ENCODE measurements around the gene POPDC3. TPM values are rescaled to one million over a fixed set of nuclear protein-coding genes. Genes with fewer than 3 reads are reported as not detected.

Gene POPDC3
- total and polyA plus RNA-seq, 10 of the 15 experiments (the other 5 are each of a cell fraction or from before 2014, with no cell fraction given) = 1.6 TPM; not detected in 9

DNA sequence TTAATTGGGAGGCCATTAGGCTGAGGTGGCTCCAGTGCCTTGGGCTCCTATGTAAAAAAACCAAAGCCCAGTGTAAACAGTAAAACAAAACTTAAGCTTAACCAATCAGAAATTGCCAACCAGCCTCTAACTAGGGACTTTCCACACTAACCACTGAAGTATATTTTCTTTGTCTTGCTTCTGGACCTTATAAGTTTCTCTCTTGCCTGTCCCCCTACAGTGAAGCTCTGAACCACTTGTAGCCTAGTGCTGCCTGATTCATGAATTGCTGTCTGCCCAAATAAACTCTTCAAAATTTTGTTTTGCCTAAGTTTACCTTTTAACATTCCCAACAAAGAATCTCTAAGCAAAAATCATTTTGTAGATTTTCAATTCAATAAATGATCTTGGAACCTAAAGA, 28.2 kb downstream of the POPDC3 start:
- no peak for TF ChIP-seq STAT3 (IDR thresholded peaks at IDR 0.05; ENCODE audit: low read depth, low read length)
- no peak for TF ChIP-seq SIN3A (IDR thresholded peaks at IDR 0.05; ENCODE audit: low read depth, low read length)
- TF ChIP-seq, protein P1, sequence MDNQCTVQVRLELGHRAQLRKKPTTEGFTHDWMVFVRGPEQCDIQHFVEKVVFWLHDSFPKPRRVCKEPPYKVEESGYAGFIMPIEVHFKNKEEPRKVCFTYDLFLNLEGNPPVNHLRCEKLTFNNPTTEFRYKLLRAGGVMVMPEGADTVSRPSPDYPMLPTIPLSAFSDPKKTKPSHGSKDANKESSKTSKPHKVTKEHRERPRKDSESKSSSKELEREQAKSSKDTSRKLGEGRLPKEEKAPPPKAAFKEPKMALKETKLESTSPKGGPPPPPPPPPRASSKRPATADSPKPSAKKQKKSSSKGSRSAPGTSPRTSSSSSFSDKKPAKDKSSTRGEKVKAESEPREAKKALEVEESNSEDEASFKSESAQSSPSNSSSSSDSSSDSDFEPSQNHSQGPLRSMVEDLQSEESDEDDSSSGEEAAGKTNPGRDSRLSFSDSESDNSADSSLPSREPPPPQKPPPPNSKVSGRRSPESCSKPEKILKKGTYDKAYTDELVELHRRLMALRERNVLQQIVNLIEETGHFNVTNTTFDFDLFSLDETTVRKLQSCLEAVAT (IDR thresholded peaks at IDR 0.05) = no peak
- Histone ChIP-seq H2AFZ (ENCODE audit: control insufficient read depth, low read depth, low read length) (no peak overlapping the region; the same call in 1 of the 2 replicates), H3K4me1 (ENCODE audit: control insufficient read depth, insufficient read depth, low read length) (no peaks in the 10 kb centered on the region; the same call in 1 of the 2 replicates), H3K27ac (ENCODE audit: control insufficient read depth, insufficient read depth) (no peak overlapping the region), H3K4me3 (no peak overlapping the region), H4K20me1 (ENCODE audit: control insufficient read depth, insufficient read depth) (no peaks in the 10 kb centered on the region), H3K9me3 (replicated peaks; ENCODE audit: control insufficient read depth, insufficient read depth, low read length) (peaks cover 2% of the 10 kb centered on the region; the same call in 2 of the 3 replicates), H3K27me3 (replicated peaks in 1 of 2; ENCODE audit: control insufficient read depth in 2 of 2, insufficient read depth in 2 of 2, low read length in 1 of 2) (no peaks in the 10 kb centered on the region), H3K79me2 (ENCODE audit: control insufficient read depth, insufficient read depth, low read length) (no peaks in the 10 kb centered on the region), H3K36me3 (ENCODE audit: control insufficient read depth in 2 of 2, insufficient read depth in 2 of 2, low read length in 1 of 2) (no peaks in the 10 kb centered on the region), H3K9ac (ENCODE audit: control insufficient read depth, insufficient read depth, low read length) (no peak overlapping the region), H3K4me2 (ENCODE audit: control insufficient read depth, insufficient read depth) (no peak overlapping the region)
- POLR2A ChIA-PET = no interaction called here
- BruUV-seq (replicated peaks) = no TSS peak
- RAD21 ChIA-PET (ENCODE audit: unreplicated experiment) = no interaction called here
- intact Hi-C loops (cut with micrococcal nuclease; ENCODE audit: unreplicated experiment) = no loop called here
- no peak for FAIRE-seq
- DNase-seq (ENCODE audit: low read depth, low spot score) = peak; percentile 36
- in situ Hi-C loops (cut with MboI) = no loop called here
- peak; percentile 65 for ATAC-seq
- CTCF ChIA-PET = no interaction called here
- SMC1A ChIA-PET (ENCODE audit: uncharacterized antibody, unreplicated experiment) = no interaction called here

- ChIA-PET RAD21 (ENCODE audit: unreplicated experiment) (no interaction called here), SMC1A (ENCODE audit: uncharacterized antibody, unreplicated experiment) (no interaction called here), POLR2A (no interaction called here), CTCF (no interaction called here)
- intact Hi-C loops (cut with micrococcal nuclease; ENCODE audit: unreplicated experiment) = no loop called here
- no TSS peak for BruUV-seq (replicated peaks)
- no peak for DNase-seq (ENCODE audit: low read depth, low spot score)
- TF ChIP-seq CREM (IDR thresholded peaks at IDR 0.05; ENCODE audit: low read depth) (no peak), JUND (IDR thresholded peaks at IDR 0.05; ENCODE audit: low read depth, low read length) (no peak), JUNB (IDR thresholded peaks at IDR 0.05) (no peak), ZNF207 (IDR thresholded peaks at IDR 0.05; ENCODE audit: borderline replicate concordance) (no peak), POLR2A (IDR thresholded peaks at IDR 0.05; ENCODE audit: low read depth, low read length) (no peak), EED (IDR thresholded peaks at IDR 0.05; ENCODE audit: low read depth) (no peak), NRF1 (conservative IDR thresholded peaks at IDR 0.05; ENCODE audit: low read depth, low read length) (no peak), SIN3A (IDR thresholded peaks at IDR 0.05; ENCODE audit: low read depth, low read length) (no peak)
- TF ChIP-seq, protein P2, sequence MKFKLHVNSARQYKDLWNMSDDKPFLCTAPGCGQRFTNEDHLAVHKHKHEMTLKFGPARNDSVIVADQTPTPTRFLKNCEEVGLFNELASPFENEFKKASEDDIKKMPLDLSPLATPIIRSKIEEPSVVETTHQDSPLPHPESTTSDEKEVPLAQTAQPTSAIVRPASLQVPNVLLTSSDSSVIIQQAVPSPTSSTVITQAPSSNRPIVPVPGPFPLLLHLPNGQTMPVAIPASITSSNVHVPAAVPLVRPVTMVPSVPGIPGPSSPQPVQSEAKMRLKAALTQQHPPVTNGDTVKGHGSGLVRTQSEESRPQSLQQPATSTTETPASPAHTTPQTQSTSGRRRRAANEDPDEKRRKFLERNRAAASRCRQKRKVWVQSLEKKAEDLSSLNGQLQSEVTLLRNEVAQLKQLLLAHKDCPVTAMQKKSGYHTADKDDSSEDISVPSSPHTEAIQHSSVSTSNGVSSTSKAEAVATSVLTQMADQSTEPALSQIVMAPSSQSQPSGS (IDR thresholded peaks at IDR 0.05; ENCODE audit: low read length) = no peak
- WGBS (ENCODE audit: insufficient coverage, insufficient replicate concordance, low lambda C conversion rate, missing lambda C conversion rate) = 40% methylated on average over 2 of the region's 2 CpGs
- ATAC-seq = no peak
- no peak overlapping the region for H3K27ac ChIP-seq (ENCODE audit: control insufficient read depth, insufficient read depth)
- H3K4me2 ChIP-seq (ENCODE audit: control insufficient read depth, insufficient read depth) = no peak overlapping the region
- in situ Hi-C loops (cut with MboI) = no loop called here
- H3K4me1 ChIP-seq (ENCODE audit: control insufficient read depth, insufficient read depth, low read length) = no peaks in the 10 kb centered on the region
- H2AFZ ChIP-seq (ENCODE audit: control insufficient read depth, low read depth, low read length) = no peak overlapping the region
- no peak for FAIRE-seq
- H3K9ac ChIP-seq (ENCODE audit: control insufficient read depth, insufficient read depth, low read length) = no peak overlapping the region
- H3K9me3 ChIP-seq (replicated peaks; ENCODE audit: control insufficient read depth, insufficient read depth, low read length) = no peaks in the 10 kb centered on the region
- H4K20me1 ChIP-seq (ENCODE audit: control insufficient read depth, insufficient read depth) = no peaks in the 10 kb centered on the region
- no peaks in the 10 kb centered on the region for H3K79me2 ChIP-seq (ENCODE audit: control insufficient read depth, insufficient read depth, low read length)
- H3K36me3 ChIP-seq (ENCODE audit: control insufficient read depth in 2 of 2, insufficient read depth in 2 of 2, low read length in 1 of 2) = no peaks in the 10 kb centered on the region
- H3K27me3 ChIP-seq (replicated peaks in 1 of 2; ENCODE audit: control insufficient read depth in 2 of 2, insufficient read depth in 2 of 2, low read length in 1 of 2) = peaks cover 2 to 18% of the 10 kb centered on the region in 2 experiments; a peak in 3 of 4 replicates
- H3K4me3 ChIP-seq = no peak overlapping the region
These were observed 41.7 kb downstream of the POPDC3 start for GRCh38 chr6:105138141-105138540.

Data from GM12878 (cell line).